Left lung (tissue), 10 donors: ENCODE data around the gene RASAL2. TPM values are rescaled to one million over a fixed set of nuclear protein-coding genes. Genes with fewer than 3 reads are reported as not detected.

Source experiments
- ATAC-seq: fragments of 200-7000 bp; cut with Tn5 transposase; one replicate; pipeline ENCODE4 v1.9.1; 2020; ENCODE audit warnings: moderate library complexity
- DNase-seq, 4 donors: peaks; one replicate each; pipeline ENCODE4 v3.0.0-alpha.2; 2013 to 2020
- H3K27ac ChIP-seq, 2 donors: fragments of 200-600 bp; sonication (generic) in 1 of 2; one replicate each; pipeline versions ENCODE4 v1.5.0 to v1.8.0; 2020 to 2021
- H3K27me3 ChIP-seq, 2 donors: fragments of 200-600 bp; sonication (generic) in 1 of 2; one replicate each; pipeline versions ENCODE4 v1.5.0 to v1.8.0; 2020 to 2021
- H3K36me3 ChIP-seq, 2 donors: fragments of 200-600 bp; sonication (generic) in 1 of 2; one replicate each; pipeline versions ENCODE4 v1.5.0 to v1.8.0; 2020 to 2021
- H3K4me1 ChIP-seq, 2 donors: fragments of 200-600 bp; one replicate each; pipeline ENCODE4 v1.8.0; 2021
- H3K4me3 ChIP-seq, 2 donors: fragments of 200-600 bp; sonication (generic) in 1 of 2; one replicate each; pipeline versions ENCODE4 v1.5.0 to v1.8.0; 2020 to 2021; ENCODE audit warnings: mild to moderate bottlenecking in 1 of 2
- H3K9me3 ChIP-seq, 2 donors: fragments of 200-600 bp; sonication (generic) in 1 of 2; one replicate each; pipeline versions ENCODE4 v1.5.0 to v1.8.0; 2020 to 2021
- intact Hi-C, 2 donors: fragments of 100-400 bp; cut with DNase I; formaldehyde crosslinking; loops; one replicate each; pipeline versions ENCODE4 v1.11.2 to v1.14.2; 2022
- polyA plus RNA-seq, 6 donors: library from polyadenylated mRNA; unstranded; fragments of 120-200 nt; gene quantifications; one replicate each; pipeline ENCODE4 v1.2.1, GENCODE V29; 2013; ENCODE audit not compliant: insufficient read length in 6 of 6
- total RNA-seq, 2 donors: library from RNA; stranded (reverse); fragmentation: NEBNext Ultra II Directional; extraction: Animal tissue kit (Norgen Biotek cat#: 25700); gene quantifications; one replicate each; pipeline ENCODE4 v1.2.1, GENCODE V29; 2021
- TF ChIP-seq, protein P1 (sequence below), 2 donors: fragments of 200-600 bp; sonication (generic) in 1 of 2; IDR thresholded peaks; one replicate each; pipeline versions ENCODE4 v1.5.0 to v1.8.0; 2021; ENCODE audit warnings: antibody characterized with exemption in 2 of 2
- donor health status: DM: no; HTN: yes; CAD: no.
- donor health status: DM: no; HTN: no; CAD: no.

Gene RASAL2
- total and polyA plus RNA-seq, 8 donors, result 26.4 to 35.6 (median 29.5) TPM

DNA sequence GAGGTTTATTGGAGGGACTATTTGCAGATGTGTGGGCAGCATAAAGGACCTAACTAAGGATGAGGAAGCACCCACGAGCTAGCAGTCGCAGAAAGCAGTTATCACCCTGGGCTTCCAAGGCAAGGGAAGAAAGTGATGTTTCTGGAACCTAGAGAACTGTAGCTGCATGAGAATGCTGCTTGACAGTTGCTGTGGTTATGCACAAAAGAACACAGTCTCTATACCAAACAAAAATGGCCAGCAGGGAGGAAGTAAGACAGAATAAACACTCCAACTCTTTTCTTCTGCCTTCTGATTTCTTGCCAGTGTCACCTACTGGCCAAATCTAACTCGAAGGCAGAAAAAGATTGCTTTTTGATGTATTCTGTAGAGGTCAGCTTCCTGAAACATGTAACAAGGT lies 190.2 kb downstream of the RASAL2 start:
- H3K27ac ChIP-seq, result peak overlapping the region in 1 of 2 donors; percentile 50
- intact Hi-C loops, result no loop called here
- TF ChIP-seq, protein P1, sequence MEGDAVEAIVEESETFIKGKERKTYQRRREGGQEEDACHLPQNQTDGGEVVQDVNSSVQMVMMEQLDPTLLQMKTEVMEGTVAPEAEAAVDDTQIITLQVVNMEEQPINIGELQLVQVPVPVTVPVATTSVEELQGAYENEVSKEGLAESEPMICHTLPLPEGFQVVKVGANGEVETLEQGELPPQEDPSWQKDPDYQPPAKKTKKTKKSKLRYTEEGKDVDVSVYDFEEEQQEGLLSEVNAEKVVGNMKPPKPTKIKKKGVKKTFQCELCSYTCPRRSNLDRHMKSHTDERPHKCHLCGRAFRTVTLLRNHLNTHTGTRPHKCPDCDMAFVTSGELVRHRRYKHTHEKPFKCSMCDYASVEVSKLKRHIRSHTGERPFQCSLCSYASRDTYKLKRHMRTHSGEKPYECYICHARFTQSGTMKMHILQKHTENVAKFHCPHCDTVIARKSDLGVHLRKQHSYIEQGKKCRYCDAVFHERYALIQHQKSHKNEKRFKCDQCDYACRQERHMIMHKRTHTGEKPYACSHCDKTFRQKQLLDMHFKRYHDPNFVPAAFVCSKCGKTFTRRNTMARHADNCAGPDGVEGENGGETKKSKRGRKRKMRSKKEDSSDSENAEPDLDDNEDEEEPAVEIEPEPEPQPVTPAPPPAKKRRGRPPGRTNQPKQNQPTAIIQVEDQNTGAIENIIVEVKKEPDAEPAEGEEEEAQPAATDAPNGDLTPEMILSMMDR (IDR thresholded peaks at IDR 0.05), result no peak

DNA sequence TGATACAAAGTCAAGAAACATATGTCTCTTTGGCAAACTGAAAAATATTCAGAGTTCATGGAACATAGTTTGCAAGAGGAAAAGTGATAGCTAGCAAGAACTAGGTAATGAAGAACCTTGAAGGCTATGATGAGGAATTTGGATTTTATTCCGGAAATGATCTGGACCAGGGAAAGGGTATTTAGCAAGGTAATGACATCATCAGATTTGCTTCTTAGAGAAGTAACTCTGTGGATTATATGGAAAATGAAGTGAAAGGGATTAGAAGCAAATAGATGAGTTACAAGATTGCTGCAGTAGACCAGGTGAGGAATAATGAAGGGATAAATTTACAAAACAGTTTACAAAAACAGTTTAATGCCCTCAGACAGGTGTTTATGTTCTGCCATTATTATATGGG lies 197.3 kb downstream of the RASAL2 start:
- H3K4me3 ChIP-seq, result no peak overlapping the region
- TF ChIP-seq, protein P1 (IDR thresholded peaks at IDR 0.05), result no peak
- intact Hi-C loops, result no loop called here
- no peaks in the 10 kb centered on the region for H3K4me1 ChIP-seq
- no peaks in the 10 kb centered on the region for H3K27me3 ChIP-seq
- no peaks in the 10 kb centered on the region for H3K9me3 ChIP-seq
- H3K27ac ChIP-seq, result no peak overlapping the region
- DNase-seq (no peak), ATAC-seq (no peak)
- no peaks in the 10 kb centered on the region for H3K36me3 ChIP-seq

More for the DNA sequence above, 190.2 kb downstream of the RASAL2 start:
- DNase-seq (no peak), ATAC-seq (peak; percentile 57)
- no peaks in the 10 kb centered on the region for H3K36me3 ChIP-seq
- H3K9me3 ChIP-seq, result no peaks in the 10 kb centered on the region
- no peak overlapping the region for H3K4me3 ChIP-seq
- peaks cover 9 to 32% of the 10 kb centered on the region in 2 donors for H3K4me1 ChIP-seq
- no peaks in the 10 kb centered on the region for H3K27me3 ChIP-seq

DNA sequence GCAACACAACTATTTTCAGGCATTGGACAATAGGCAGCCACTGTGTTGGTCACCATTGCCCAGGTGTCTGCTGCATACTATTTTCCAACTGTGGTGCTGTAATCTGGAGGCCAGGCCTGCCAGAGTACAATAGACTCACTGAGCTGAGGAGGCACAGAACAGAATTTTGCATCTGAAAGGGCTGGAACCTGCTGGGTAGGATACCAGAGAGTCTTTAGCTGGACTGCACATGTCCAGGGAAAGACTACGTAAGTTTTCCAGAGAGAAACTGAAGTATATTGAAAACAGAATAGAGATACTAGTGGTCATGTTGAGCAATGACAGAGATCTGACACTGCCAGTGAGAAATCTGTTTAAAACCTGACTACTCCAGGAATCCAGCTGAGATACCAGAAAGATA lies 200.8 kb downstream of the RASAL2 start:
- no peaks in the 10 kb centered on the region for H3K27me3 ChIP-seq
- H3K4me1 ChIP-seq, result peaks cover 0 to 3% of the 10 kb centered on the region in 2 donors
- DNase-seq, result no peak
- intact Hi-C loops, result no loop called here
- no peak overlapping the region for H3K4me3 ChIP-seq
- ATAC-seq, result no peak
- no peak overlapping the region for H3K27ac ChIP-seq
- H3K9me3 ChIP-seq, result no peaks in the 10 kb centered on the region
- no peaks in the 10 kb centered on the region for H3K36me3 ChIP-seq
- TF ChIP-seq, protein P1 (IDR thresholded peaks at IDR 0.05), result no peak

DNA sequence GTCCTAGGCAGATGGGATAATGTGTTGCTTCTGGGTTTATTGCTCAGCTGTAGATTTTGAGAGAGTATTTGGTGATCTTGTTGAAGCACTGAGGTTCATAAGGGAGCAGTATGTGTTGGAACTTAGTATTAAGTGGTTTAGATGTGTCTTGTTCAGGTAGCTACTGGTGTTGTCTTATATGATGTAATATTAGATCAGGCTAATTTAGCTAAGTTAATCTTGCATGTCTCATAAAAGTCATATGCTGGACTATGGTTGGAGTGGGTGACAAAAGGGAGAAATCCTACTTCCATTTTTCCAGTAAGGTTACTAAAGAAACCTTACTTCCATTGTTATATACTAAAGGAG lies 206.4 kb downstream of the RASAL2 start:
- intact Hi-C loops, result loop anchor here in 1 of 2 donors (10.0 kb wide), 1 partner anchor 194 kb away; the partner anchor contains the start of gene CLEC20A
- Histone ChIP-seq H3K4me1 (peaks cover 0 to 10% of the 10 kb centered on the region in 2 donors), H3K27ac (no peak overlapping the region), H3K36me3 (no peaks in the 10 kb centered on the region), H3K27me3 (no peaks in the 10 kb centered on the region), H3K9me3 (no peaks in the 10 kb centered on the region), H3K4me3 (no peak overlapping the region)
- no peak for DNase-seq
- TF ChIP-seq, protein P1 (IDR thresholded peaks at IDR 0.05), result no peak
- no peak for ATAC-seq

DNA sequence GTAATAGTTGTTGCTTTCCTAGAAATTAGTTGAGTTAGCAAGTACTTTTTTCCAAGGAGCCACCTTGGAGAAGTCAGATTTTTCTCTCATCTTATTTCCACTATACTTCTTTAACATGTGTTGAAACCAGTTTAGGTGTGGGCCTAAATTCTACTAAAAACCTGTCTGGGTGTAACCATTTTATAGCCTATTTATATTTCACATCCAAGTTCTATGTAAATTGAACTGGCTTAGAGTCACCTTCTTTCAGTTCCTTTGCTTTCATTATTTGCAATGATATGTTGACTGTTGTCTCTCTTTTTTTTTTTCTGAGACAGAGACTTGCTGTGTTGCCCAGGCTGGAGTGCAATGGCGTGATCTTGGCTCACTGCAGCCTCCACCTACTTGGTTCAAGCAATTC lies 207.2 kb downstream of the RASAL2 start:
- peaks cover 0 to 10% of the 10 kb centered on the region in 2 donors for H3K4me1 ChIP-seq
- no peak for ATAC-seq
- TF ChIP-seq, protein P1 (IDR thresholded peaks at IDR 0.05), result no peak
- intact Hi-C loops, result loop anchor here in 1 of 2 donors (10.0 kb wide), 1 partner anchor 194 kb away; the partner anchor contains the start of gene CLEC20A
- no peaks in the 10 kb centered on the region for H3K9me3 ChIP-seq
- no peaks in the 10 kb centered on the region for H3K27me3 ChIP-seq
- no peak for DNase-seq
- H3K36me3 ChIP-seq, result no peaks in the 10 kb centered on the region
- no peak overlapping the region for H3K4me3 ChIP-seq
- no peak overlapping the region for H3K27ac ChIP-seq
